Activated CD4-positive, alpha-beta memory T cell treated with anti-CD3 and anti-CD28 coated beads, Interleukin-2, amount 10 ng/mL, durations not matched to agents 7 days and 5 days (primary cell): Measurements from ENCODE around the gene KRT75. TPM values are rescaled to one million over a fixed set of nuclear protein-coding genes. Genes with fewer than 3 reads are reported as not detected.
"Not testable (repeated sequence)": the region's sequence is repeated elsewhere in the genome, so short reads cannot be mapped to it uniquely, and the experiment has no call there.

Experiments used
- CTCF ChIA-PET: fragments of 350-600 bp; sonication (Branson Sonifier 250); formaldehyde crosslinking; loops from one replicate; lab custom pipeline; 2021; ENCODE audit warnings: antibody characterized with exemption, inconsistent platforms; lab: Charles Lee
- POLR2A ChIA-PET: fragments of 350-600 bp; sonication (Branson Sonifier 250); formaldehyde crosslinking; loops from one replicate; lab custom pipeline; 2021; ENCODE audit warnings: antibody characterized with exemption; lab: Charles Lee
- DNase-seq: peaks from one replicate; pipeline ENCODE4 v3.0.0-alpha.2; 2020
- H3K27ac Mint-ChIP-seq: one replicate; pipeline ENCODE4 v1.8.0; 2021; ENCODE audit warnings: mild to moderate bottlenecking, mixed read lengths
- H3K27me3 Mint-ChIP-seq: one replicate; pipeline ENCODE4 v1.8.0; 2021; ENCODE audit warnings: mixed read lengths
- H3K36me3 Mint-ChIP-seq: one replicate; pipeline ENCODE4 v1.8.0; 2021; ENCODE audit warnings: low read depth, mixed read lengths
- H3K4me1 Mint-ChIP-seq: one replicate; pipeline ENCODE4 v1.8.0; 2021; ENCODE audit warnings: mixed read lengths
- H3K4me3 Mint-ChIP-seq: one replicate; pipeline ENCODE4 v1.8.0; 2021; ENCODE audit warnings: mild to moderate bottlenecking, mixed read lengths
- H3K9me3 Mint-ChIP-seq: one replicate; pipeline ENCODE4 v1.8.0; 2021; ENCODE audit warnings: mixed read lengths
- total RNA-seq, 2 experiments: library from RNA; stranded (reverse); gene quantifications; one replicate each; pipeline ENCODE4 v1.2.3, GENCODE V29; 2021

Gene KRT75
- total RNA-seq, 2 experiments from 2014 or later, result not detected

- H3K4me1 Mint-ChIP-seq, H3K4me3 Mint-ChIP-seq, H3K36me3 Mint-ChIP-seq, POLR2A ChIA-PET, H3K27ac Mint-ChIP-seq, CTCF ChIA-PET, DNase-seq, H3K9me3 Mint-ChIP-seq: not testable (repeated sequence)
- peaks cover 26% of the 10 kb centered on the region for H3K27me3 Mint-ChIP-seq
Measured at GRCh38 chr12:52447196-52447595, 13.0 kb upstream of the KRT75 start.

GRCh38 chr12:52446367-52447045 lies 12.3 kb upstream of the KRT75 start:
- Mint-ChIP-seq H3K27ac (no peak overlapping the region), H3K4me3 (no peak overlapping the region), H3K9me3 (no peaks in the 10 kb centered on the region), H3K4me1 (peaks cover 2% of the 10 kb centered on the region), H3K27me3 (peaks cover 30% of the 10 kb centered on the region), H3K36me3 (no peaks in the 10 kb centered on the region)
- ChIA-PET CTCF (no interaction called here), POLR2A (no interaction called here)
- DNase-seq, result no peak

DNA sequence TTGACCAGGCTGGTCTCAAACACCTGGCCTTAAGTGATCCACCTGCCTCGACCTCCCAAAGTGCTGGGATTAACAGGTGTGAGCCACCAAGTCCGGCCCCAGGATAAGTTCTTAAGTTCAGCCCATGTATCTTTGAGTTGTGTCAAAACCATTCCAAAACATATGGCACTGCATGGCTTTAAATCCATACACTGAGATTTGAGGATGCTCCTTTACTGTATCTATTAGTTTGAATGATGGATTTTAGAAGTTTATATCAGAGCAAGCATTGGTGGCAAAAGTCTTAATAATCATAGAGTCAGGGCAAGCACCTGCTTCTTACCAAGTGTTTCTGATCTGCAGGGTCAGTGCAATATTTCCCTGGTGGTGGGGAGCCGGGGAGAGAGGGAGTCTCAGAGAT lies 11.7 kb upstream of the KRT75 start:
- H3K27me3 Mint-ChIP-seq, result peaks cover 36% of the 10 kb centered on the region
- H3K4me1 Mint-ChIP-seq, result peaks cover 2% of the 10 kb centered on the region
- no peak for DNase-seq
- H3K27ac Mint-ChIP-seq, result no peak overlapping the region
- H3K9me3 Mint-ChIP-seq, result no peaks in the 10 kb centered on the region
- H3K36me3 Mint-ChIP-seq, result no peaks in the 10 kb centered on the region
- POLR2A ChIA-PET, result no interaction called here
- CTCF ChIA-PET, result no interaction called here
- no peak overlapping the region for H3K4me3 Mint-ChIP-seq

DNA sequence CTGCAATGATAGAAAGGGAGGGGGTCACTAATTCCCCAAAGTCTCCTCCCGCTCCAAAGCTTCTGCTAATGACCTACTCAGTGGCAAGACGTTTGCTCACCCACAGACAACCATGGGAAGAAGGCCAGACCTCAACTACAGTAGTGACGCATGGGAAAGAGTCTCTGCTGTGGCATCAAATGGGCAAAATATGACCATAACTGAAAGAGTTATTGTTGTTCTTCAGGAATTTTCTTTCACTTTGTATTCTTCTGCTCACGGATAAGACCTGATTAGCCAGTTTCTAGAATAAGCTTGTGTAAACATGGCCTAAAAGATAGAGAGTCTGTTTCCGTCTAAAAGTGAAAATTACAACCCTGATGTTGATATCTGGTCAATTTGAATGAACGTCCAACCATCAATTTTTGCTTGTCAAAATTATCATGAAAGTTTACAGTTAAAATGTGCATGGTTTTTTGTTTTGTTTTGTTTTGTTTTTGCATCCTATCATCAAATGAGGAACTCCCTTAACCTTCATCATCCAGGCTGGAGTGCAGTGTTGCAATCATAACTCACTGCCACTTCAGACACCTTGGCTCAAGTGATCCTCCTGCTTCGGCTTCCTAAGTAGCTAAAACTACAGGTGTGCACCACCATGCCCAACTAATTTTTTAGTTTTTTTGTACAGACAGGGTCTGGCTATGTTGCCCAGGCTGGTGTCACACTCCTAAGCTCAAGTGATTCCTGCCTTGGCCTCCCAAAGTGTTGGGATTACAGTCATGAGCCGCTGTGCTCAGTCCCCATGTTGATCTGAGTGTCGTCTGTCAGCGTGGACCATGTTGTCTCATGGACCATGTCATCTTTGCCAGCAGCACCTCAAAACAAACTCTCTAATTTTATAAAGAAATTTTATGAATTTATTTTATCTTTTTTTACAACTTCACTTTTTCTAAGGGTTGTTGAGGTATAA lies 10.8 kb upstream of the KRT75 start:
- no peaks in the 10 kb centered on the region for H3K36me3 Mint-ChIP-seq

DNA sequence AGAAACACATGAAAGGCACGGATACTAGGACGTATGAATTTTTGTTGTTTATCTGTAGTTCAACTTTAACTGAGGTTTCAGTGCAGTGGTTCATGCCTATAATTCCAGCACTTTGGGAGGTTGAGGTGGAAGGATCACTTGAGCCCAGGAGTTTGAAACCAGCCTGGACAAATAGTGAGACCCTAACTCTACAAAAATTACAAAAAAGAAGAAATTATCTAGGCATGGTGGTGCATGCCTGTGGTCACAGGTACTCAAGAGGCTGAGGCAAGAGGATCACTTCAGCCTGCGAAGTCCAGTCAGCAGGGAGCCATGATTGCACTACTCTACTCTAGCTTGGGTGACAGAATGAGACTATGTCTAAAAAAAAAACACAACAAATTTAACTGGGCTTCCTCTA lies 9.8 kb upstream of the KRT75 start:
- POLR2A ChIA-PET, result no interaction called here
- no peak overlapping the region for H3K27ac Mint-ChIP-seq
- H3K4me1 Mint-ChIP-seq, result peaks cover 2% of the 10 kb centered on the region
- no peaks in the 10 kb centered on the region for H3K36me3 Mint-ChIP-seq
- CTCF ChIA-PET, result no interaction called here
- H3K4me3 Mint-ChIP-seq, result no peak overlapping the region
- peaks cover 36% of the 10 kb centered on the region for H3K27me3 Mint-ChIP-seq
- no peaks in the 10 kb centered on the region for H3K9me3 Mint-ChIP-seq
- DNase-seq, result no peak

More for the DNA sequence above, 10.8 kb upstream of the KRT75 start:
- no peaks in the 10 kb centered on the region for H3K9me3 Mint-ChIP-seq
- no peak overlapping the region for H3K27ac Mint-ChIP-seq
- DNase-seq, result no peak
- ChIA-PET POLR2A (no interaction called here), CTCF (no interaction called here)
- no peak overlapping the region for H3K4me3 Mint-ChIP-seq
- H3K27me3 Mint-ChIP-seq, result peaks cover 36% of the 10 kb centered on the region
- peaks cover 2% of the 10 kb centered on the region for H3K4me1 Mint-ChIP-seq

GRCh38 chr12:52442600-52443061 lies 8.5 kb upstream of the KRT75 start:
- DNase-seq, result no peak
- POLR2A ChIA-PET, result no interaction called here
- CTCF ChIA-PET, result no interaction called here
- Mint-ChIP-seq H3K27ac (no peak overlapping the region), H3K36me3 (no peaks in the 10 kb centered on the region), H3K9me3 (no peaks in the 10 kb centered on the region), H3K27me3 (peaks cover 36% of the 10 kb centered on the region), H3K4me3 (no peak overlapping the region), H3K4me1 (peaks cover 2% of the 10 kb centered on the region)

GRCh38 chr12:52441320-52441911 lies 7.2 kb upstream of the KRT75 start:
- Mint-ChIP-seq H3K36me3 (no peaks in the 10 kb centered on the region), H3K27me3 (peaks cover 39% of the 10 kb centered on the region), H3K4me1 (peaks cover under 1% of the 10 kb centered on the region), H3K27ac (no peak overlapping the region), H3K4me3 (no peak overlapping the region), H3K9me3 (no peaks in the 10 kb centered on the region)
- ChIA-PET POLR2A (no interaction called here), CTCF (no interaction called here)
- DNase-seq, result no peak

DNA sequence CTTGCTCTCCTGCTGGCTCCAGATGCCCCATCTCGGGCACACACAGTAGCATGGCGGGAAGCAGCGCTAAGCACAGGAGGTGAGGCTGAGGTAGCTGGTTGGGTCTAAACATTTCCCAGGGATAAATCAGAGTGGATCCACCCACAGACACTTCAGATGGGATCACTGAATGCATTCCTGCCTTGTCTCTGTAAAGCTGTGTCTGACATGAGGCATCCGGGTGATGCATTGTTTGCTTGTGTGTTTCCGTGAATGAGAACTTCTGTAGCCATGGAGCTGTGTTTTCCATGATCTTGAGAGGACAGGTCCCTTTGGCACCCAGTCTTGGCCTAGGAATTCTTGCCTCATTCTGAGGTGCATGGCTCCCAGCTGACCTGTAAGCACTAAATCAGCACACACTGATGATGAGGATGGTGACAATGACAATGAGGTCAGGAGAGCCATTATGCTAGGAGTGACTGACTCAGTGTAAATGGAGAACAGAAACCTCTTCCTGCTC lies 6.7 kb upstream of the KRT75 start:
- ChIA-PET POLR2A (no interaction called here), CTCF (no interaction called here)
- no peaks in the 10 kb centered on the region for H3K36me3 Mint-ChIP-seq
- no peak overlapping the region for H3K27ac Mint-ChIP-seq
- H3K4me3 Mint-ChIP-seq, result no peak overlapping the region
- H3K4me1 Mint-ChIP-seq, result no peaks in the 10 kb centered on the region
- H3K27me3 Mint-ChIP-seq, result peaks cover 36% of the 10 kb centered on the region
- no peak for DNase-seq
- H3K9me3 Mint-ChIP-seq, result no peaks in the 10 kb centered on the region

GRCh38 chr12:52439845-52440244 lies 5.7 kb upstream of the KRT75 start:
- ChIA-PET CTCF (no interaction called here), POLR2A (no interaction called here)
- H3K27me3 Mint-ChIP-seq, result peaks cover 41% of the 10 kb centered on the region

GRCh38 chr12:52439420-52439819 lies 5.2 kb upstream of the KRT75 start:
- CTCF ChIA-PET, result no interaction called here
- H3K27ac Mint-ChIP-seq, result no peak overlapping the region

More at GRCh38 chr12:52439845-52440244, 5.7 kb upstream of the KRT75 start:
- no peak overlapping the region for H3K4me3 Mint-ChIP-seq
- no peak overlapping the region for H3K27ac Mint-ChIP-seq
- no peaks in the 10 kb centered on the region for H3K4me1 Mint-ChIP-seq
- H3K36me3 Mint-ChIP-seq, result no peaks in the 10 kb centered on the region
- H3K9me3 Mint-ChIP-seq, result no peaks in the 10 kb centered on the region
- DNase-seq, result no peak

DNA sequence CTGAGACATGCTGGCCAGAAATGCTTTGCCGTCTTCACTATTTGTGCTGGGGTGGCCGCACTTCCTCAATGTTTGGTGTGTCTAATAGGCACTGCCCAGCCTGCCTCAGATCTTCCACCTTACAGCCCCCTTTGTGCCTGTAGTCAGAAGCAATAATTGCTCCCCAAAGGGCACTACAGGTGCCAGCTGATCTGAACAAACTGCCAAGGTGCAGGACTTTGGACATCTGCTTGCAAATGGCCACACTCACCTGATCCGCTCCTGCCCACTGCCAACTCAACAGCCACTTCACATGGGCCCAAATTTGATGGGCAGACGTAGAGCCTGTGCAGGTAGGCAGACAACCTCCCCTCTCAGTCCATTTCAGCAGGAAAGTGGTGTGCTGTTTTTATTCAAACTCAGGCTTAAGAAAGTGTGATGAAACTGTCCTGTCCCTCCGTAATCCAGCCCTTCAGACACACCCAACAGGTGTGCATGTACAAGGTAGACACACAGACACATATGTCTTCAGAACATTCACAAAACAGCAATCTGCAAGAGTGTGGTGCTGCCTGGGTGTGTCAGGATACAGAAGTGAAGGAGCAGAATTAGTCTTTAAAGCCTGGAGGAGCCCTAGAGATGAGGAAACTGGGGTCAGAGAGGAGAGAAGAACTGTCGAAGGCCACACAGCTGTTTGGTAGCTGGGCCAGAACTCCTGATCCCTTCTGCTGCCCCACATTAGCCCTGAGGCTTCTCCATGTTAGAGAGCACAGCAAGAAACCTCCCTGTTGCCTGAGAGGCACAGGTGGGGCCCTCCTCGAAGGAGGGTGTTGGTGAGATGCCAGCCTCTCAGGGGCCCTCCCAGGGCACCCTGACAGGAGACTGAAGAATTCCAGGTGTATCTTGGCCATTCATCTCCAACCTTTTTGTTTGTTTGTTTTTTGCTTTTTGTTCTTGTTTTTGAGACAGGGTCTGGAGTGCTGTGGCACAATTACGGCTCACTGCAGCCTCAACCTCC lies 4.4 kb upstream of the KRT75 start:
- Mint-ChIP-seq H3K36me3 (no peaks in the 10 kb centered on the region), H3K27ac (no peak overlapping the region), H3K4me3 (no peak overlapping the region), H3K4me1 (no peaks in the 10 kb centered on the region), H3K27me3 (peaks cover 42% of the 10 kb centered on the region), H3K9me3 (no peaks in the 10 kb centered on the region)
- POLR2A ChIA-PET, result no interaction called here
- DNase-seq, result no peak
- CTCF ChIA-PET, result no interaction called here

More at GRCh38 chr12:52439420-52439819, 5.2 kb upstream of the KRT75 start:
- H3K36me3 Mint-ChIP-seq, result no peaks in the 10 kb centered on the region
- no peak for DNase-seq
- POLR2A ChIA-PET, result no interaction called here
- H3K4me3 Mint-ChIP-seq, result no peak overlapping the region
- H3K9me3 Mint-ChIP-seq, result no peaks in the 10 kb centered on the region
- peaks cover 42% of the 10 kb centered on the region for H3K27me3 Mint-ChIP-seq
- no peaks in the 10 kb centered on the region for H3K4me1 Mint-ChIP-seq

GRCh38 chr12:52437508-52437907 lies 3.3 kb upstream of the KRT75 start:
- Mint-ChIP-seq H3K27me3 (peaks cover 33% of the 10 kb centered on the region), H3K9me3 (no peaks in the 10 kb centered on the region), H3K27ac (no peak overlapping the region), H3K4me1 (no peaks in the 10 kb centered on the region), H3K36me3 (no peaks in the 10 kb centered on the region), H3K4me3 (no peak overlapping the region)
- ChIA-PET POLR2A (no interaction called here), CTCF (no interaction called here)
- DNase-seq, result no peak
